Fibroblast of mammary gland (primary cell): ENCODE results near the gene FANCG.
A peak's percentile ranks its signal among the peaks of the same experiment; 100 is the strongest.

Experiments used
- DNase-seq: peaks from one replicate; pipeline ENCODE4 v3.0.0-alpha.2; 2010; ENCODE audit warnings: low read depth
- H3K4me3 ChIP-seq: 2 replicates; pipeline ENCODE4 v1.5.1; 2011; ENCODE audit warnings: low read depth, mild to moderate bottlenecking, low read length, moderate library complexity; ENCODE audit not compliant: control insufficient read depth
- TF ChIP-seq, protein P1 (sequence below): conservative IDR thresholded peaks from 2 replicates; pipeline ENCODE4 v1.5.1; 2011; ENCODE audit warnings: low read depth, low read length, inconsistent platforms; ENCODE audit not compliant: control insufficient read depth, insufficient read depth

FANCG gene

DNA sequence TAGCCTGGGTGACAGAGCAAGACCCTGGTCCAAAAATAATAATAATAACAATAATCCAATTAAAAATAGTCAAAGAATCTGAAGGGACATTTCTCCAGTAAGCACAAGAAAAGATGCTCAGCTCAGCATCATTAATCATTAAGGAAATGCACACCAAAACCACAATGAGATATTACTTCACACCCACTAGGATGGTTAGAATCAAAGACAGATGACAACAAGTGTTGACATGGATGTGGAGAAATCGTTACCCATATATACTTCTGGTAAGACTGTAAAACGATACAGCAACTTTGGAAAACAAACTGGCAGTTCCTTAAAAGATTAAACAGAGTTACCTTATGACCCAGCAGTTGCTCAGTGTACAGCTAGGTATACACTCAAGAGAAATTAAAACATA lies 5.3 kb upstream of the FANCG start:
- TF ChIP-seq, protein P1, sequence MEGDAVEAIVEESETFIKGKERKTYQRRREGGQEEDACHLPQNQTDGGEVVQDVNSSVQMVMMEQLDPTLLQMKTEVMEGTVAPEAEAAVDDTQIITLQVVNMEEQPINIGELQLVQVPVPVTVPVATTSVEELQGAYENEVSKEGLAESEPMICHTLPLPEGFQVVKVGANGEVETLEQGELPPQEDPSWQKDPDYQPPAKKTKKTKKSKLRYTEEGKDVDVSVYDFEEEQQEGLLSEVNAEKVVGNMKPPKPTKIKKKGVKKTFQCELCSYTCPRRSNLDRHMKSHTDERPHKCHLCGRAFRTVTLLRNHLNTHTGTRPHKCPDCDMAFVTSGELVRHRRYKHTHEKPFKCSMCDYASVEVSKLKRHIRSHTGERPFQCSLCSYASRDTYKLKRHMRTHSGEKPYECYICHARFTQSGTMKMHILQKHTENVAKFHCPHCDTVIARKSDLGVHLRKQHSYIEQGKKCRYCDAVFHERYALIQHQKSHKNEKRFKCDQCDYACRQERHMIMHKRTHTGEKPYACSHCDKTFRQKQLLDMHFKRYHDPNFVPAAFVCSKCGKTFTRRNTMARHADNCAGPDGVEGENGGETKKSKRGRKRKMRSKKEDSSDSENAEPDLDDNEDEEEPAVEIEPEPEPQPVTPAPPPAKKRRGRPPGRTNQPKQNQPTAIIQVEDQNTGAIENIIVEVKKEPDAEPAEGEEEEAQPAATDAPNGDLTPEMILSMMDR = no peak
- H3K4me3 ChIP-seq = no peak overlapping the region

DNA sequence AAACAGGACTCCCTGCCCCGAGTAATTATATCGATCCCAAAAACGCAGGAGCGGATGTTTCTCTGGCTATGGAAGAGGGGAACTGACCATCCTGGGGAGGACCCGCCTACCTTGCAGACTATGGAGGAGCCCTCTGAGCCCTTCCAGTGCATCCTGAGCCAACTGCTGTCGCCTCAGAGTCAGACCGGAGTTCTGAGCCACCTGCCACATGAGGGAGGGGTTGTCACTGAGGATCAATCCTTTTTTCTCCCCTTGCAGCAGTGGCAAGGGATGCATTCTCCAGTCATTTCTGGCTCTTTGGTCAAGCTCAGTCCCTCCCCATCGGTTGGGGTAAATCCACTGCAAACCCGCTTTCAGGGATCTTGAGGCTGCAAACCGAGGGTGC lies 709 bp downstream of the FANCG start:
- DNase-seq = no peak
- H3K4me3 ChIP-seq = peak overlapping the region; percentile 80
- TF ChIP-seq, protein P1 = no peak

More for the DNA sequence above, 5.3 kb upstream of the FANCG start:
- peak; percentile 33 for DNase-seq

DNA sequence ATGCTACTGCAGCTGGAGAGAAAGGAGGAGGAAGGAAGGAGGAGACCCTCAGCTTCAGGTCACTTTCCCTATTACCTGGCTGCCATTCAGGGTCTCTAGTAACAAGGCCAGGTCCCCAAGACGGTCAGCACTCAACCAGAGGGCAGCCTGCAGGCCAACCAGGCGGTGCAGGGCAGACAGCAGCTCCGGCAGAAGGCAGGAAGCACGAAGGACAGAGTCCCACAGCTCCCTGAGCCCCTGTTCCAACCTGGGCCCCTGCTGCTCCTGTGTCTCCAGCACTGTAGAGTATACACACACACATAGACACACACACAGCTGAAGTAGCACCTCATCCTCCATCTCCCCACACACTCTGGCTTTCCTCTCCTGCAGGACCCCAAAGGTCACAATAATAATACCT lies 1.7 kb downstream of the FANCG start:
- no peak for DNase-seq
- TF ChIP-seq, protein P1 = no peak
- H3K4me3 ChIP-seq = peak overlapping the region; percentile 80

DNA sequence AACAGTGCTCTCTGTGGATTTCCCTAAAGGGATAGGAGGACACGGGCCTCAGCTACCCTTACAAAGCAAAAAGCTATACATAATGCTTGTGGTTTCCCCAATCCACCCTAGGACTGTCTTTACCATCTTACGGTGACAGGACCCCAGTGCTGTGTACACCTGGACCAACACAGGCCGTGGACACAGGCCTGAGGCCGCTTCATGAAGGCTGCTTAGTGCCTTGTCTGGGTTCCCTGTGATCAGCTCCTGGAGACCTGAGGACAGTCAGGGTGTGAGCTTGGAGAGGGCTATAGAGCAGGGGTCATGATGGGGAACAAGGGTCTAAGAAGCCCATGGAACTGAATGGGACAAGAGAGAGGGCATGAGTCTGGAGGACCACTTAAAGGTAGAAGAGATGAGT lies 2.9 kb downstream of the FANCG start:
- no peak for DNase-seq
- no peak overlapping the region for H3K4me3 ChIP-seq
- TF ChIP-seq, protein P1 = no peak

DNA sequence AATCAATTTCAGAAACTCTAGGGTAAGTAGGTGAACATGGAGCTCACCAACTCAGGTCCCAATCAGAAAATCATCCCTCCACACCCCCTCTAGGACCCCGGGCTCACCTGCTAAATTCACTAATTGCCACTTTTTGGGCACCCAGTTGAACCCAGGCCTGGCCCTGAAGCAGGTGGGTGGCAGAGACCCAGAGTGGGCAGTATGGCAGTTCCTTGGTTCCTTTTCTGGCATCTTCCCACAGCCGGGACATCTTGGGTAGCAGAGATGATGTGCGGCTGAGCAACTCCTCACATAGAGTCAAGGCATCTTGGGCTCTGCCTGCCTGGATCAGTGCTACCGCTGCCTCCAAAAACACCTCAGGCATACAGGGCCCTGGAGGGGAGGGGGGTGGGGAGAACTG lies 4.4 kb downstream of the FANCG start:
- TF ChIP-seq, protein P1 = no peak
- DNase-seq = no peak
- H3K4me3 ChIP-seq = no peak overlapping the region

DNA sequence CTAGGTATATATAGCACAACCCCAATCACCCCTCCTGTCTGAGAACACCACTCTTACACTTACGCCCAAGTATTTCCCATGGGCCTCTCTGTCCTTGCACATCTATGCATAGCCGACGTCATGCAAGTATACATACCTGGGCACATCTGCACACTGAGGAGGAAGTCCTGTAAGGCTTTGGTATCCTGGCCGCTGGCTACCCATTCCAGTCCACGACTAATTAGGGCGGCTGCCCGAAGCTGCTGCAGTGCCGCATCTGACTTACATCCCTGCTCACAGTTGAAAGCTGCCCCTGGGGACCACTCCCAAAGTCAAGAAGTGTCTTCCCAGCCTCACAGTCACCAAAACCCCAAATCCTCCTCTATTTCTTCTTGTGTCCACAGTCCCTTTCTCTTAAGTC lies 5.0 kb downstream of the FANCG start:
- no peak for DNase-seq
- H3K4me3 ChIP-seq = no peak overlapping the region
- TF ChIP-seq, protein P1 = no peak

DNA sequence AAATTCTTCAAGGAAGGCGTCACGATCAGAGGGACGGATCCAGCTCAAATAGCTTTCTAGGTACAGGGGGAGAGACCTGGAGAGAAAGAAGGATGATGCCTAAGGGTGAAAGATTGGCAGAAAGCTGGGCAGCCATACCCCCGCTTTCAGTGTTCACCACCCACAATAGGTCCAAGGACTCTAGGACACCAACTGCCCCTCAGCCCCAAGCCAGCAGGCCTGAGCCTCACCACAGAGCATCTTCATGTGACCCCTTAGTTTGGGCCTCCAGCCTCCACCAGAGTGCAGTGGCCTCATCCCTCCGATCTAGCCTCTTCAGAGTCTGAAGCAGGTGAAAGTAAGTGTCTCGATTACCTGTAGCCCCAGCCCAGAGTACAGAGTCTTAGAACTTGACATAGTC lies 5.6 kb downstream of the FANCG start:
- TF ChIP-seq, protein P1 = no peak

More for the DNA sequence above, 5.6 kb downstream of the FANCG start:
- DNase-seq = no peak
- H3K4me3 ChIP-seq = no peak overlapping the region
